Measurements from ENCODE around the gene KIRREL3.

GRCh38 chr11:126634963-126635362 is 365.6 kb downstream of the KIRREL3 start:
- TF ChIP-seq GABPA (IDR thresholded peaks at IDR 0.05; ENCODE audit: low read depth), result no peak
- TF ChIP-seq CTCF (IDR thresholded peaks at IDR 0.05; ENCODE audit: insufficient read depth, low read length), result no peak
- TF ChIP-seq REST (IDR thresholded peaks at IDR 0.05; ENCODE audit: insufficient replicate concordance, low read depth), result no peak
- TF ChIP-seq SPI1 (IDR thresholded peaks at IDR 0.05; ENCODE audit: borderline replicate concordance, low read depth), result no peak
- TF ChIP-seq POLR2AphosphoS5 (IDR thresholded peaks at IDR 0.05; ENCODE audit: low read depth), result no peak

Measured in HL-60 (cell line).